Measurements from ENCODE around the gene SPATA22. TPM values are rescaled to one million over a fixed set of nuclear protein-coding genes. Genes with fewer than 3 reads are reported as not detected.
"Not testable (repeated sequence)": the region's sequence is repeated elsewhere in the genome, so short reads cannot be mapped to it uniquely, and the experiment has no call there.

The SPATA22 gene
- total RNA-seq, 1 donor from 2014 or later: not detected

GRCh38 chr17:3440451-3440850 is 31.2 kb downstream of the SPATA22 start:
- Mint-ChIP-seq H3K36me3 (ENCODE audit: insufficient read depth) (no peaks in the 10 kb centered on the region), H3K27ac (no peak overlapping the region), H3K27me3 (peaks cover 42% of the 10 kb centered on the region), H3K9me3 (ENCODE audit: low read depth) (no peaks in the 10 kb centered on the region), H3K4me1 (ENCODE audit: low read depth) (no peaks in the 10 kb centered on the region), H3K4me3 (ENCODE audit: low read depth) (no peak overlapping the region)
- DNase-seq (ENCODE audit: low spot score, unreplicated experiment): no peak
- TF ChIP-seq CTCF (IDR thresholded peaks at IDR 0.05; ENCODE audit: unreplicated experiment): no peak

GRCh38 chr17:3438368-3438767 is 33.3 kb downstream of the SPATA22 start:
- H3K4me1 Mint-ChIP-seq (ENCODE audit: low read depth): no peaks in the 10 kb centered on the region
- no peak overlapping the region for H3K27ac Mint-ChIP-seq
- H3K27me3 Mint-ChIP-seq: peaks cover 33% of the 10 kb centered on the region
- H3K36me3 Mint-ChIP-seq (ENCODE audit: insufficient read depth): no peaks in the 10 kb centered on the region
- H3K9me3 Mint-ChIP-seq (ENCODE audit: low read depth): peaks cover 1% of the 10 kb centered on the region
- DNase-seq (ENCODE audit: low spot score, unreplicated experiment): no peak
- H3K4me3 Mint-ChIP-seq (ENCODE audit: low read depth): no peak overlapping the region
- TF ChIP-seq CTCF (IDR thresholded peaks at IDR 0.05; ENCODE audit: unreplicated experiment): no peak

- peaks cover 28% of the 10 kb centered on the region for H3K9me3 Mint-ChIP-seq (ENCODE audit: low read depth)
- H3K27ac Mint-ChIP-seq: no peak within 1 kb of the TSS
- no peaks in the 10 kb centered on the region for H3K4me1 Mint-ChIP-seq (ENCODE audit: low read depth)
- H3K36me3 Mint-ChIP-seq (ENCODE audit: insufficient read depth): no peaks in the 10 kb centered on the region
- no peak within 1 kb of the TSS for H3K4me3 Mint-ChIP-seq (ENCODE audit: low read depth)
- TF ChIP-seq CTCF (IDR thresholded peaks at IDR 0.05; ENCODE audit: unreplicated experiment): no peak
- no peak for DNase-seq (ENCODE audit: low spot score, unreplicated experiment)
- peaks cover 10% of the 10 kb centered on the region for H3K27me3 Mint-ChIP-seq
Measured at GRCh38 chr17:3433741-3434140, 37.9 kb downstream of the SPATA22 start, which contains the start of gene OR1E2. TSS of gene OR1E2 (minus strand) at chr17:3433841. CDS start at chr17:3433841, 0 bp downstream.

- not testable (repeated sequence) for H3K27ac Mint-ChIP-seq; H3K4me1 Mint-ChIP-seq (ENCODE audit: low read depth); H3K27me3 Mint-ChIP-seq; H3K4me3 Mint-ChIP-seq (ENCODE audit: low read depth); DNase-seq (ENCODE audit: low spot score, unreplicated experiment); H3K36me3 Mint-ChIP-seq (ENCODE audit: insufficient read depth)
- peaks cover 33% of the 10 kb centered on the region for H3K9me3 Mint-ChIP-seq (ENCODE audit: low read depth)
Measured at GRCh38 chr17:3433215-3433614, 38.4 kb downstream of the SPATA22 start.

GRCh38 chr17:3418222-3418621 is 53.4 kb downstream of the SPATA22 start:
- no peak for DNase-seq (ENCODE audit: low spot score, unreplicated experiment)
- no peak for TF ChIP-seq CTCF (IDR thresholded peaks at IDR 0.05; ENCODE audit: unreplicated experiment)
- Mint-ChIP-seq H3K36me3 (ENCODE audit: insufficient read depth) (no peaks in the 10 kb centered on the region), H3K4me1 (ENCODE audit: low read depth) (no peaks in the 10 kb centered on the region), H3K27me3 (no peaks in the 10 kb centered on the region), H3K4me3 (ENCODE audit: low read depth) (no peak overlapping the region), H3K27ac (no peak overlapping the region), H3K9me3 (ENCODE audit: low read depth) (peaks cover 38% of the 10 kb centered on the region)

GRCh38 chr17:3415610-3416009 is 56.0 kb downstream of the SPATA22 start:
- no peak for DNase-seq (ENCODE audit: low spot score, unreplicated experiment)
- no peaks in the 10 kb centered on the region for H3K27me3 Mint-ChIP-seq
- TF ChIP-seq CTCF (IDR thresholded peaks at IDR 0.05; ENCODE audit: unreplicated experiment): no peak
- no peak overlapping the region for H3K27ac Mint-ChIP-seq
- H3K9me3 Mint-ChIP-seq (ENCODE audit: low read depth): peaks cover 36% of the 10 kb centered on the region
- no peak overlapping the region for H3K4me3 Mint-ChIP-seq (ENCODE audit: low read depth)
- H3K4me1 Mint-ChIP-seq (ENCODE audit: low read depth): no peaks in the 10 kb centered on the region
- H3K36me3 Mint-ChIP-seq (ENCODE audit: insufficient read depth): peaks cover 1% of the 10 kb centered on the region

- H3K4me3 Mint-ChIP-seq (ENCODE audit: low read depth); H3K27me3 Mint-ChIP-seq; H3K36me3 Mint-ChIP-seq (ENCODE audit: insufficient read depth); H3K27ac Mint-ChIP-seq; H3K4me1 Mint-ChIP-seq (ENCODE audit: low read depth); DNase-seq (ENCODE audit: low spot score, unreplicated experiment): not testable (repeated sequence)
- H3K9me3 Mint-ChIP-seq (ENCODE audit: low read depth): peaks cover 44% of the 10 kb centered on the region
Measured at GRCh38 chr17:3412216-3412615, 59.4 kb downstream of the SPATA22 start.
